ENCODE data around the gene FAM184A. TPM values are rescaled to one million over a fixed set of nuclear protein-coding genes. Genes with fewer than 3 reads are reported as not detected.

The FAM184A gene
- total and polyA plus RNA-seq, 2 of the 13 experiments (the other 11 are each of a cell fraction or from before 2014, with no cell fraction given): 7.0 to 18.0 TPM

DNA sequence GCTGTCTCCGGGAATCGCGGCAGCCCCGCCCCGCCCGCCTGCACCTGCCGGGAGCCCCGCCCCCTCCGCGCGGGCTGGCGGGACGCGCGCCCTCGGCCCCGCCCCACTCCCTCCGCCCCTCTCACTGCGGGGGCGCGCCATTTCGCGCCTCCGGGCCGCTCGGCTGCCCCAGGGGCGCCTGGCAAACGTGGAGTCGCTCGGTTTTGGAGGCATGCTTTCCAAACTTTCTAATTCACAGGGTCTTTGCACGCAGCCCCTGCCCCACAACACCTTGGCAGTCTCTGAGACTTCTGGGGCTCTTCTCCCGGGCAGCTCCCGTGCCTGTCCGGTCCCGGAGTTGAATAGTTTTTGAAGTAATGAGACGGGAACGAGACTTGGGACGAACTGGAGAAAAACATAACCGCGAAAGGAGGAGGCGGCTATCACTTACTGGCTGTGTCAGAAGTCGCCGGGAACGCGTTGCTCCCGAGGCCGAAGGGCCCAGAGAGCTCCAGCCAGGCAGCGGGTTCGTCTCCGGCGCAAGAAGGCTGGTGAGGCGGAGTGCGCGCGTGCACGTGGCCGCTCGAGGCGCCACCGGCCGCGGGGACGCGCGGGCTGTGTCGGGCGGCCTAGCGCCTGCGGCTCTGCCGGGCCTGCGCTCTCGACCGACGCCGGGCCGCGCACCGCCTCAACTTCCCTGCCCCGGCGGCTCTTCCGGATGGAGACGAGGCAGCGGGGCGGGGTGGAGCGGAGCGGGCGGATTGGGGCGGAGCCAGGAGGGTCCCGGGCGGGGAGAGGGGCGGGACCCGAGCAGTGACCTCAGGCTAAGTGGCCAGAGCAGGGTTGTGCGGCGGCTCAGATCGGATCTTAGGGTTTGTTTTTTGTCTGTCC, 143.8 kb downstream of the FAM184A start, which contains the start of gene MCM9 (continued):
- TF ChIP-seq UBTF (CRISPR knock-in tag; IDR thresholded peaks at IDR 0.05) (peak; percentile 68; the same call in 1 of the 2 replicates), PHF21A (CRISPR knock-in tag; IDR thresholded peaks at IDR 0.05) (peak; percentile 88), AGO1 (IDR thresholded peaks at IDR 0.05; ENCODE audit: low read depth, low read length, poor library complexity, severe bottlenecking) (peak; percentile 26), SNAI1 (CRISPR knock-in tag; IDR thresholded peaks at IDR 0.05; ENCODE audit: borderline replicate concordance) (peak; percentile 26; the same call in 1 of the 2 replicates), GFI1 (CRISPR knock-in tag; IDR thresholded peaks at IDR 0.05; ENCODE audit: borderline replicate concordance) (peak; percentile 24; the same call in 1 of the 2 replicates), POLR2AphosphoS5 (IDR thresholded peaks at IDR 0.05; ENCODE audit: low read depth, low read length) (peak; percentile 84), ZNF335 (CRISPR knock-in tag; IDR thresholded peaks at IDR 0.05) (peak; percentile 95), NFKB2 (CRISPR knock-in tag; IDR thresholded peaks at IDR 0.05; ENCODE audit: borderline replicate concordance) (peak; percentile 84; the same call in 1 of the 2 replicates), SRY (CRISPR knock-in tag; IDR thresholded peaks at IDR 0.05) (peak; percentile 96), ZNF407 (CRISPR knock-in tag; IDR thresholded peaks at IDR 0.05; ENCODE audit: not compliant biosample characterization) (peak; percentile 90)
- TF ChIP-seq, protein P1, sequence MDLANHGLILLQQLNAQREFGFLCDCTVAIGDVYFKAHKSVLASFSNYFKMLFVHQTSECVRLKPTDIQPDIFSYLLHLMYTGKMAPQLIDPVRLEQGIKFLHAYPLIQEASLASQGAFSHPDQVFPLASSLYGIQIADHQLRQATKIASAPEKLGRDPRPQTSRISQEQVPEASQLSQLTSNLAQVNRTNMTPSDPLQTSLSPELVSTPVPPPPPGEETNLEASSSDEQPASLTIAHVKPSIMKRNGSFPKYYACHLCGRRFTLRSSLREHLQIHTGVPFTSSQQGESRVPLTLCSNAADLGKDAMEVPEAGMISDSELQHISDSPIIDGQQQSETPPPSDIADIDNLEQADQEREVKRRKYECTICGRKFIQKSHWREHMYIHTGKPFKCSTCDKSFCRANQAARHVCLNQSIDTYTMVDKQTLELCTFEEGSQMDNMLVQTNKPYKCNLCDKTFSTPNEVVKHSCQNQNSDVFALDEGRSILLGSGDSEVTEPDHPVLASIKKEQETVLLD (CRISPR knock-in tag; IDR thresholded peaks at IDR 0.05; ENCODE audit: low read depth): peak; percentile 77
- TF ChIP-seq, protein P2, sequence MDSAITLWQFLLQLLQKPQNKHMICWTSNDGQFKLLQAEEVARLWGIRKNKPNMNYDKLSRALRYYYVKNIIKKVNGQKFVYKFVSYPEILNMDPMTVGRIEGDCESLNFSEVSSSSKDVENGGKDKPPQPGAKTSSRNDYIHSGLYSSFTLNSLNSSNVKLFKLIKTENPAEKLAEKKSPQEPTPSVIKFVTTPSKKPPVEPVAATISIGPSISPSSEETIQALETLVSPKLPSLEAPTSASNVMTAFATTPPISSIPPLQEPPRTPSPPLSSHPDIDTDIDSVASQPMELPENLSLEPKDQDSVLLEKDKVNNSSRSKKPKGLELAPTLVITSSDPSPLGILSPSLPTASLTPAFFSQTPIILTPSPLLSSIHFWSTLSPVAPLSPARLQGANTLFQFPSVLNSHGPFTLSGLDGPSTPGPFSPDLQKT (CRISPR knock-in tag; IDR thresholded peaks at IDR 0.05; ENCODE audit: borderline replicate concordance): no peak
